HEK293T (cell line): Measurements from ENCODE around the gene RNLS.

Experiments
- ARNT ChIP-seq: fragments of 450-650 bp; IDR thresholded peaks from 2 replicates; pipeline ENCODE4 v1.6.1; 2017; ENCODE audit warnings: mild to moderate bottlenecking
- FOXM1 ChIP-seq: fragments of 450-650 bp; IDR thresholded peaks from 2 replicates; pipeline ENCODE4 v1.6.1; 2017; ENCODE audit warnings: mild to moderate bottlenecking, borderline replicate concordance
- PKNOX1 ChIP-seq: fragments of 450-650 bp; IDR thresholded peaks from 2 replicates; pipeline ENCODE4 v1.6.1; 2016
- SP1 ChIP-seq: fragments of 450-650 bp; IDR thresholded peaks from 2 replicates; pipeline ENCODE4 v1.6.1; 2017
- ZNF384 ChIP-seq: fragments of 450-650 bp; IDR thresholded peaks from 2 replicates; pipeline ENCODE4 v1.6.1; 2016

GRCh38 chr10:88413412-88413811 is 169.7 kb downstream of the RNLS start:
- TF ChIP-seq PKNOX1 (no peak), FOXM1 (no peak), ZNF384 (no peak), SP1 (no peak), ARNT (no peak)
